DMS 273 (cell line): ENCODE results near the gene UNC93B1.

ENCODE experiments used
- DNase-seq: peaks from one replicate; lab custom pipeline; 2025; ENCODE audit not compliant: unreplicated experiment; lab: John Stamatoyannopoulos, UW

The UNC93B1 gene

GRCh38 chr11:68003846-68004550 lies at the start of gene UNC93B1:
UNC93B1 (minus strand) TSS chr11:68004097; CDS start chr11:68004043, 54 bp downstream.
- peak; percentile 85 for DNase-seq

GRCh38 chr11:68053117-68053516 lies 49.2 kb upstream of the UNC93B1 start:
- no peak for DNase-seq

GRCh38 chr11:68052137-68052873 lies 48.4 kb upstream of the UNC93B1 start:
- DNase-seq = no peak

- no peak for DNase-seq
Measured at GRCh38 chr11:68051191-68052136, 47.6 kb upstream of the UNC93B1 start.

GRCh38 chr11:68050371-68050841 lies 46.5 kb upstream of the UNC93B1 start:
- DNase-seq = no peak

GRCh38 chr11:68049509-68050370 lies 45.8 kb upstream of the UNC93B1 start:
- no peak for DNase-seq

- no peak for DNase-seq
Measured at GRCh38 chr11:68048681-68049508, 45.0 kb upstream of the UNC93B1 start.

GRCh38 chr11:68047437-68048290 lies 43.8 kb upstream of the UNC93B1 start:
- no peak for DNase-seq

GRCh38 chr11:68044898-68045351 lies 41.0 kb upstream of the UNC93B1 start:
- no peak for DNase-seq

- DNase-seq = no peak
Measured at GRCh38 chr11:68044145-68044813, 40.4 kb upstream of the UNC93B1 start.

- DNase-seq = peak; percentile 78
Measured at GRCh38 chr11:68043349-68044144, 39.6 kb upstream of the UNC93B1 start.

GRCh38 chr11:68043029-68043348 lies 39.1 kb upstream of the UNC93B1 start:
- DNase-seq = no peak

GRCh38 chr11:68042219-68043028 lies 38.5 kb upstream of the UNC93B1 start:
- DNase-seq = no peak

- DNase-seq = no peak
Measured at GRCh38 chr11:68041617-68042218, 37.8 kb upstream of the UNC93B1 start.

GRCh38 chr11:68040957-68041591 lies 37.2 kb upstream of the UNC93B1 start:
- DNase-seq = no peak
